HepG2 (cell line): ENCODE results near the gene EXOC3L2.

ENCODE experiments used
- ARID2 ChIP-seq: sonication (generic); formaldehyde crosslinking; IDR thresholded peaks from 2 replicates; pipeline ENCODE4 v1.8.1; 2022; ENCODE audit warnings: mild to moderate bottlenecking, missing genetic modification reagents, borderline replicate concordance
- CHD4 ChIP-seq: fragments of 200-600 bp; sonication (generic); IDR thresholded peaks from 2 replicates; pipeline ENCODE4 v1.7.0; 2017; ENCODE audit warnings: mild to moderate bottlenecking, low read length, borderline replicate concordance
- GMEB1 ChIP-seq: sonication (generic); formaldehyde crosslinking; IDR thresholded peaks from 2 replicates; pipeline ENCODE4 v1.5.1; 2020; ENCODE audit warnings: missing genetic modification reagents, mild to moderate bottlenecking, borderline replicate concordance
- MXI1 ChIP-seq: IDR thresholded peaks from 3 replicates; pipeline ENCODE4 v1.6.1; 2012; ENCODE audit warnings: low read depth, low read length, inconsistent platforms, borderline replicate concordance
- NCOR1 ChIP-seq: fragments of 200-600 bp; sonication (generic); IDR thresholded peaks from 2 replicates; pipeline ENCODE4 v1.7.0; 2017; ENCODE audit warnings: antibody characterized with exemption, low read length, borderline replicate concordance
- TP53 ChIP-seq: sonication (generic); formaldehyde crosslinking; conservative IDR thresholded peaks from 2 replicates; pipeline ENCODE4 v1.4.0; 2020; ENCODE audit warnings: missing genetic modification reagents
- YY1 ChIP-seq: IDR thresholded peaks from 2 replicates; pipeline ENCODE4 v1.6.1; 2011; ENCODE audit warnings: low read length, low read depth, moderate library complexity, mild to moderate bottlenecking; ENCODE audit not compliant: insufficient read depth, insufficient replicate concordance
- ZNF672 ChIP-seq: sonication (generic); formaldehyde crosslinking; IDR thresholded peaks from 2 replicates; pipeline ENCODE4 v1.8.1; 2022; ENCODE audit warnings: missing genetic modification reagents

GRCh38 chr19:45290381-45290931 is 45.2 kb upstream of the EXOC3L2 start:
- no peak for TF ChIP-seq GMEB1 (CRISPR knock-in tag)
- TF ChIP-seq YY1 = no peak
- TF ChIP-seq ARID2 (CRISPR knock-in tag) = no peak
- no peak for TF ChIP-seq CHD4
- TF ChIP-seq TP53 (CRISPR knock-in tag) = no peak
- no peak for TF ChIP-seq MXI1
- TF ChIP-seq ZNF672 (CRISPR knock-in tag) = no peak
- no peak for TF ChIP-seq NCOR1
